Measurements from ENCODE around the gene MIDN.
"Not testable (repeated sequence)": the region's sequence is repeated elsewhere in the genome, so short reads cannot be mapped to it uniquely, and the experiment has no call there.

Gene MIDN

DNA sequence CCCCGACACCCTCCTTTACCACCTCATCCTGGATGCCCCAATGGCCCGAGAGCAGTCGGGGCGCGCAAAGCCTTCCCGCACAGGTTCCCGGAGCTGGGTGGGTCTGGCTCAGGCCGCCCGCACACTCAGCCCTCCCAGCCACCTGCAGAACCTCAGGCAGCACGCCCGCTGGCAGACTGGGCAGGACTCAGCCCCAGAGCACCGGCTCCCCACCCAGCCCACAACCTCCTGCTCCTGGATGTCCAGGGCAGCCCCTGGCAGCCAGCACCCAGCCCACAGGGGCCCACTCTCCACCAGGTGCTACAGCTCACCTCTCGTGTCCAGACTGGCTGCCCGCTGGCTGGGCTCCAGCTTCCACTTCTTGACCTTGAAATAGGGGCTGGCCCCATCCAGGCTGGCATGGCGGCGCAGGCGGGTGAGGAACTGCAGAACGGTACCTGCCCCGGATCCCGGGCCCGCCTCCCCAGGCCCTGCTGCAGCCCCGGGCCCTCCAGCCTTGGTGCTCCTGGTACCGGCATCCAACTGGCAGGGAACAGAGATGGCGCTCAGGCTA is 15.2 kb upstream of the MIDN start:
- DNase-seq, result no peak

- no peak for DNase-seq
Measured at GRCh38 chr19:1234051-1234954, 14.1 kb upstream of the MIDN start.

DNA sequence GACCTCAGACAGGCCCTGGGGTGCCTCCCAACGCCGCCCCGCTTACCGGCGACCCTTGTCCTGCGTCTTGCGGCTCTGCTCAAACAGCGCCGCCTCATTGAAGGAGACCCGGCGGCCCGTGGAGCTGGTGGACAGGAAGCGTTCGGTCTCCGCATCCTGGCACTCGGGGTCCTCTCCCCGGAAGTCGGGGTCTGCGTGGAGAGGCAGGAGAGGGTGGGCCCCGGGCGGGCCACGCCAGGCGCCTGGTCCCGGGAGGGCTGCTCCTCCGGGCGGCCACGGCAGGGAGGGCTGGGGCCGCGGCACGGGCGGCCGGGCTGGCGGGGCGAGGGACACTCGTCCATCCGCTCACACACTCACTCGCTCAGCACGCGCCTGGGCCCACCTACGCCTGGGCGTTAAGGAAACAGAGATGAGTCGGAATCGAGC is 13.4 kb upstream of the MIDN start:
- DNase-seq, result no peak

GRCh38 chr19:1235625-1236538 is 12.5 kb upstream of the MIDN start:
- no peak for DNase-seq

DNA sequence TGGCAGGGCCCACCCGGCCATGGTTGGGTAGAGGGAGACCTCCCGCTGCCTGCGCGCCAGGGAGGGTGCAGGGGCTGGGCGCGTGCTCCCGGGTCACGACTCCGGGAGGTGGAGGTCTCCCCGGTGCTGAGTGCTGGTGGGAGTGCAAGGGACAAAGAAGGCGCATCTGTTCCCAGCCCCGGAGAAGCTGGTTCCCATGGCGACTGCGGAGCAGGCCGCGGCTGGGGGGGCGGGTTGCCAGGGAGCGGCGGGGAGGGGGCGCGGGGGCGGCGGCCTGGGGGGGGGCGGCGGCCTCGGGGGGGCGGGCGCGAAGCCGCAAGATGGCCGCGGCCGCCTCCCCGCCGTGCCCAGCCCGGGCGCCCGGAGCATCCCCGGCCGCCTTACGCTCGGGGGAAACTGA is 11.8 kb upstream of the MIDN start:
- DNase-seq, result no peak

DNA sequence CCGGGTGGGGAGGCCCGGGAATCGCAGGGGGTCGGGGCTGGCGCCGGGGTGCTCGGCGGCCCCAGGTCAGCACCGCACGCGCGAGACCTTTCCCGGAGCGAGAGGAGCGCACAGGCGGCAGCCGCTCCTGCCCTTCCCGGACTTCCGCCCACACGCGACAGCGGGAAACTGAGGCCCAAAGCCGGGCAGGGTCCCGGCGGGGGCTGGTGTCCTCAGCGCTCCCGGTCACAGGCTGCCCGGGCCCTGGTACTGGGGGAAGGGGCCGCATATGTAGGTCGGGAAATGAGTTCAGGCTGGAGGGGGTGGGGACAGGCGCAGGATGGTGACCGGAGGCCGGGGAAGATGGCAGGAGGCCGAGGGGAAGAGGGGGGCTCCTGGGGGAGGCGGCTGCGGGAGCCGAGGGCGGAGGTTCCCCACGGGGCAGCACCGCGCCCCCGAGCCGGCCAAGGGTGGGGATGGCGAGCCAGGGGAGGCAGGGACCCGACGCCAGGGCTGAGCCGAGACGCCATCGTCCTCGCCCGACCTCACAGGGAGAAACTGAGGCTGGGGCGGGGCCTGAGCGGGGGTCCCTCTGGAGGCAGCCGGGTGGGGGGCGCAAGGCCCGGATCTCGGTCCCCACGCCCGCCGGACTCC is 11.2 kb upstream of the MIDN start:
- DNase-seq, result no peak

GRCh38 chr19:1237754-1238368 is 10.5 kb upstream of the MIDN start, which contains the start of gene CBARP:
Gene CBARP, minus strand, starts transcription at chr19:1238005. Its CDS starts 1,905 bp downstream, at chr19:1236100.
- DNase-seq, result no peak

- DNase-seq, result no peak
Measured at GRCh38 chr19:1238369-1239303, 9.7 kb upstream of the MIDN start.

DNA sequence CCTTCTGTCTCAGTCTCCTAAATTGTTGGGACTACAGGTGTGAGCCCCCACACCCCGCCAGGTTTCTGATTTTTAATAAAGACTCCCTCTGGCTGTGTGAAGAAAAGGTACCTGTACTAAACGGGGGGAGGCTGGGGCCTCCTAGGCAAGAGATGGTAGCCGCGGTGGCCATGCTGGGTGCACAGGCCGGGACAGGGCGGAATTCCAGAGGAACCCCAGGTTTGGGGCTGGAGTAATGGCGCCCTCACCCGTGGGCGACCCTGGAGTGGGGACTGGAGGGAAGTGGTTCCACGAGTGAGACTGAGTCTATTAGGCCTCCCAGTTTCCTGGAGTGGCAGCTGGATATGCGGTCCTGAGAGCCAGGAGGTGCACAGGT is 9.0 kb upstream of the MIDN start:
- DNase-seq, result no peak

DNA sequence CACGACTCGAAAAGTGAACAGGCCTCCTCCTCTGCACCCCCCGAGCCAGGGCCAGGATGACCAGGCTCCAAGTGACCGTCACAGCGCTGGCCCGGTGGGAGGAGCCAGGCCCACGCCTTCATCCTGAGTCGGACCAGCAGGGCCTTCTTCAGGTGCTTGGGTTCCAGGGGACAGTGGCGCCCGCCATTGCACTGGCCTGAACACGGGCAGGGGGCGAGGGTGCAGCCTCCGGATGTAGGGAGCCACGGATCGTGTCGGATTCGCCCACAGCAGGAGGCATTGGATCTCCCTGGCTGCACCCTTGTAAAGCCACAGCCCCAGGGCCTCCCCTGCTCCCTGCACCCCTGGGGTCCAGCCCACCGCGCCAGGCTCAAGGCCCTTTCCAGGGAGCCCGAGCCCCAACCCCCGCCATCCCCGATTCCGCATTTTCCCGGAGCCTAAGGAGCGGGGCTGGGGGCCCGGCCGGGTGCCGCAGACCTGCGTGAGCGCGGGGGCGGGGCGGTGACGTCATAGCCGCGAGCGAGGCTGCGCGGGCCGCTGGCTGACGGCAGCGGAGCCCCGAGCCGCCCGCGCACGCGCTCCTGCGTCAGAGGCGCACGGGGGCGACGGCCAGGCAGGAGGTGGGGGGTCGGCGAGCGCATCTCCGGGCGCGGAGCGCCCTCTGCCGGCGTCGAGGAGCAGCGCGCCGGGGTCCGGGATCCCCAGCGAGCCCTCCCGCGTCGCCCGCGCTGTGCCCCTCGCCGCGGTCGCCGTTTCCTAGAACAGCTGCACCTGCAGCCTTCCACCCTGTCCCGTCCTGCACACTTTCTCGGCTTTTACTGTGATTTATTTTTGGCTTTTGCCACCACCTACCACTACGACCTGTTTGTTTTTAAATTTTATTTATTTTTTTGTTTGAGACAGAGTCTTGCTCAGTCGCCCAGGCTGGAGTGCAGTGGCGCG is 8.3 kb upstream of the MIDN start:
- peak; percentile 84 for DNase-seq

DNA sequence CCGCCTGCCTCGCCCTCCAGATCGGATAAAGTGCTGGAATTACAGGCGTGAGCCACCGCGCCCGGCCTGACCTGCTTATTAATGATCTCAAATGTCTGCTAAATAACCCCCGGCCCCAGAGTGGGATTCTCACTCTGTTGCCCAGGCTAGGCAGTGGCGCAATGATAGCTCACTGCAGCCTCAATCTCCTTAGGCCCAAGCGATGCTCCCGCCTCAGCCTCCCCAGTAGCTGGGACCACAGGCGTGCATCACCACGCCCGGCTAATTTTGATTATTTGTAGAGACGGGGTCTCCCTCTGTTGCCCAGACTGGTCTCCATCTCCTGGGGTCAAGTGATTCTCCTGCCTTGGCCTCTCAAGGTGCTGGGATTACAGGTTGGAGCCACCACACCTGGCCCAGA is 7.5 kb upstream of the MIDN start:
- no peak for DNase-seq

DNA sequence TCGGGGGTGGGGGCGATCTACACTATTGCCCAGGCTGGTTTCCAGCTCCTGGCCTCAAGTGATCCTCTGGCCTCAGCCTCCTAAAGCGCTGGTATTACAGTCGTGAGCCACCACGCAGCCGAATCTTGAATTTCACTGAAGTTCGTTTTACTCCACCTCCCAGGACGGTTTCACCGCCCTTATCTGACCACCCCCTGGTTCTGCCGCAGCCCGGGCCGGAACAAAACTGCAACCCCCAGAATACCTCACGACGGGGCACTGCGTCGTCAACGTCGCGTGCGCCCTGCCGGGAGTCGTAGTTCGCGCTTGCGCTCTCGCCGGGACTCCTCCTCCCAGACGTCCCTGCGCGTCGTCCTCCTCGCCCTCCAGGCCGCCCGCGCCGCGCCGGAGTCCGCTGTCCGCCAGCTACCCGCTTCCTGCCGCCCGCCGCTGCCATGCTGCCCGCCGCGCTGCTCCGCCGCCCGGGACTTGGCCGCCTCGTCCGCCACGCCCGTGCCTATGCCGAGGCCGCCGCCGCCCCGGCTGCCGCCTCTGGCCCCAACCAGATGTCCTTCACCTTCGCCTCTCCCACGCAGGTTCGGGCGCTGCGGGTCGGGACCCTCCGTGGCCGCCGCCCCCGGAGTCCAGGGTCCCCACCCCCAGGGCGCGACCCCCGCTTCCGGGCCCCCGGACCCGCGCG is 6.8 kb upstream of the MIDN start, which contains the start of gene ATP5F1D:
Gene ATP5F1D (plus strand): TSS at position 335 of the 679 bp plus-strand sequence. CDS start 100 bp downstream, at position 435.
- DNase-seq, result peak; percentile 96

- peak; percentile 85 for DNase-seq
Measured at GRCh38 chr19:1243768-1244692, 4.4 kb upstream of the MIDN start.

DNA sequence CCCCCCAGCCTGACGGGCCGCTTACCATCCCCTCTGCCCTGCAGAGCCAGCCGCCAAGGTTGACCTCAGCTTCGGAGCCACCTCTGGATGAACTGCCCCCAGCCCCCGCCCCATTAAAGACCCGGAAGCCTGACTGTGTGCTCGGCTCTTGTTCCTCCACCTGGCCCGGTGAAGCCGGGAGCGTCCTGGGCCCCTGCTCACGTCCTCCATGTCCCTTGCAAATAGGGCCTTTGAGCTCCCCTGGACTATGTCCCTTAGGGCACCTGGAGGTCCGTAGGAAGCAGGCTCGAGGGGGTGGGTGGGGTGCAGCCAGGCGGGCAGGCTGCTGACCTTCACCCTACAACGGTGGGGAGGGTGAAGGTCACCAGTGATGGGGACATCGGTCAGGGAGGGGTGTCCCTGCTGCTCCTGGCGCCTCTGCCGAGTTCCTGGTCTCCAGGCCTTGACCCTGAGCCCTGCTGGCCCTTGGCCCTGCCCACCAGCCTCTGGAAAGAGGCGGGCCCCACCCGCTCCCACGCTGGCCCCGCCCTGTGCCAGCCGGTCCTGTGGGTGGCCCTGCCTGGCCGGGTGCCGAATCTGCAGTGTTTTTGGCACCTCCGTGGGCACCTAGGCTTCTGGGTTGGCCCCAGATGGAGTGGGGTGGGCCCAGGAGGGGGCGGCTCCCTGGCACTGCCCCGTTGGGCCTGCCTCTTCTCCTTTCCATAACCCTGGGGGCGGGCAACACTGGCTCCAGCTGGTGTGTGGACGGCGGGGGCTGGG is 3.5 kb upstream of the MIDN start:
- peak; percentile 67 for DNase-seq

DNA sequence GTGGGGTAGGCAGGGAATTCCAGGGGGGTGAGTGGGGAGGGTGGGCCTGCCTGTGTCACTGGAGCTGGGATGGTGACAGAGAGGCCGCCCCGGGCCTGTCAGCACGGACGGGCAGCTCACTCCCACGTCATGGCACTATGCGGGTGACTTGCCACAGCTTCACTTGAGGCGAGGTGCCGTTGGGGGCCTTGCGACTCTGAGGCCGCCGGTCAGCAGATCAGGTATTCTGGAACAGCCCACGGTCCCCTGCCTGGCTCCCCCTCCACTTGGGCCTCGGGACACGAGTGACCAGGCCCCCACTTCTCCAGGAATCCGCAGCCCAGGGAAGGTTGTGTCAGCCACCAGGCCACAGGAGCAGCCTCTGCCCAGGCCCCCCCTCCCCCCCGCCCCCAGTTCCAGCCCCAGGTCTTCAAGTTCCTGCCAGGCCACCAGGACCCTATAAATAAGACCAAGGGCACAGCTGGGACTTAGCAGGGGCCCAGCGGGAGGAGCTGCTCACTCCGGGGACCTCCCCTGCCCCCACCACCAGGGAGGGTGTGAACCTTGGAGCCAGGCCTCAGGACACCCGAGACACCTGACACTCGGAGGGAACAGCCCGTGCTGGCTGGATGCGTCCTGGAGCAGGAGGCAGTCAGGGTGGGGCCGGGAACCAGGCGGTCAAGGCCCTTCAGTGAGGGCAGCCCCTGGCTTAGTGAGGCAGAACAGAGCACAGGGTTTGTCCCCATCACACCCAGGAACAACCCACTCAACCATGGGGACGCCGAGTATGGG is 2.7 kb upstream of the MIDN start:
- DNase-seq, result no peak

DNA sequence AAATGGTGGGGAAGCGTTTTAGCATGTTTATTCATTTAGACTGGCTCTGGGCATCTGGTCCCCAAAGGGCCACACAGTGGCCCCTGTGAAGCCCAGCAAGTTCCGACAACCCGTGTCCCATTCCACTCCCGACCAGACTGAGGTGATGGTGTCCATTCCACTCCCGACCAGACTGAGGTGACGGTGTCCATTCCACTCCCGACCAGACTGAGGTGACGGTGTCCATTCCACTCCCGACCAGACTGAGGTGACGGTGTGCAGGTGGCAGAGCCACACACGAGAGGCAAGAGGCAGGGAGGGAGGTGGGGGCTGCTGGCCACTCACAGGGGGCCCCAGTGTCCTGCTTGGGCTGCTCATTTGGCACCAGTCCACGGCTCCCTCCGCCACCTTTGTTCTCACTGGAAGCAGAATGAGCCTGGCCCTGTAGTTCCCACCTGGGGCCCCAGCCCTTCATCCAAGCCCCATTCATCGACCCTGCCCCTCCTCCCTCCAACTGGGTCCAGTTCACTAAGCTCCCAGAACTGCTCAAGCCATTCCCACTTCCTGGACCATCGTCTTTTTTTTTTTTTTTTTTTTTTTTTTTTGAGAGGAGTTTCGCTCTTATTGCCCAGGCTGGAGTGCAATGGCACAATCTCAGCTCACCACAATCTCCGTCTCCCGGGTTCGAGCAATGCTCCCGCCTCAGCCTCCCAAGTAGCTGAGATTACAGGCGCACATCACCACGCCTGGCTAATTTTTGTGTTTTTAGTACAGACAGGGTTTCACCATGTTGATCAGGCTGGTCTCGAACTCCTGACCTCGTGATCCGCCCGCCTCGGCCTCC is 1.9 kb upstream of the MIDN start:
- DNase-seq, result not testable (repeated sequence)

All from hematopoietic multipotent progenitor cell treated with erythropoietin and hydrocortisone succinate and interleukin-3 and kit ligand, for 8 days (in vitro differentiated cells).